Measurements from ENCODE around the gene NRSN2.
"Not testable (repeated sequence)": the region's sequence is repeated elsewhere in the genome, so short reads cannot be mapped to it uniquely, and the experiment has no call there.

The NRSN2 gene

DNA sequence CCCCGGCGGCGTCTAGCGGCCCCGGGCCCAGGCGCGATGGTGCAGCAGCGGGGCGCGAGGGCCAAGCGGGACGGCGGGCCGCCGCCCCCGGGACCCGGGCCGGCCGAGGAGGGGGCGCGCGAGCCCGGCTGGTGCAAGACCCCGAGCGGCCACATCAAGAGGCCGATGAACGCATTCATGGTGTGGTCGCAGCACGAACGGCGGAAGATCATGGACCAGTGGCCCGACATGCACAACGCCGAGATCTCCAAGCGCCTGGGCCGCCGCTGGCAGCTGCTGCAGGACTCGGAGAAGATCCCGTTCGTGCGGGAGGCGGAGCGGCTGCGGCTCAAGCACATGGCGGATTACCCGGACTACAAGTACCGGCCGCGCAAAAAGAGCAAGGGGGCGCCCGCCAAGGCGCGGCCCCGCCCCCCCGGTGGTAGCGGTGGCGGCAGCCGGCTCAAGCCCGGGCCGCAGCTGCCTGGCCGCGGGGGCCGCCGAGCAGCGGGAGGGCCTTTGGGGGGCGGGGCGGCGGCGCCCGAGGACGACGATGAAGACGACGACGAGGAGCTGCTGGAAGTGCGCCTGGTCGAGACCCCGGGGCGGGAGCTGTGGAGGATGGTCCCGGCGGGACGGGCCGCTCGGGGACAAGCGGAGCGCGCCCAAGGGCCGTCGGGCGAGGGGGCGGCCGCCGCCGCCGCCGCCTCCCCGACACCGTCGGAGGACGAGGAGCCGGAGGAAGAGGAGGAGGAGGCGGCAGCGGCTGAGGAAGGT is 20.8 kb upstream of the NRSN2 start:
- no peak for FAIRE-seq

DNA sequence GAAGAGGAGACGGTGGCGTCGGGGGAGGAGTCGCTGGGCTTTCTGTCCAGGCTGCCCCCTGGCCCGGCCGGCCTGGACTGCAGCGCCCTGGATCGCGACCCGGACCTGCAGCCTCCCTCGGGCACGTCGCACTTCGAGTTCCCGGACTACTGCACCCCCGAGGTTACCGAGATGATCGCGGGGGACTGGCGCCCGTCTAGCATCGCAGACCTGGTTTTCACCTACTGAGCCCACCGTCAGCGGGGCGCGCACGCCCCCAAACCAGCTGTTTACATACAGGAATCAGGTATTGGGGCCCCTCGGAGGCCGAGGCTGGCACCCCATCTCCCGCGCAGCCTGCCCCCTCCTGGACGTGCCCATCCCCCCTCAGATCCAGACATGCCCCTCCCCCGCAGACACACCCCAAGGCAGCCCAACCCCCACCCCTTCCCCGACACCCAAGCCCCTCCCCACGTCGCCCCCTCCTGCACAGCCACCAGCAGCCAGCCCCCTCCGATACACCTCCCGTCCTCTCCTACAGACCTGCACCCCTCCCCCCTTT is 20.2 kb upstream of the NRSN2 start:
- no peak for FAIRE-seq

DNA sequence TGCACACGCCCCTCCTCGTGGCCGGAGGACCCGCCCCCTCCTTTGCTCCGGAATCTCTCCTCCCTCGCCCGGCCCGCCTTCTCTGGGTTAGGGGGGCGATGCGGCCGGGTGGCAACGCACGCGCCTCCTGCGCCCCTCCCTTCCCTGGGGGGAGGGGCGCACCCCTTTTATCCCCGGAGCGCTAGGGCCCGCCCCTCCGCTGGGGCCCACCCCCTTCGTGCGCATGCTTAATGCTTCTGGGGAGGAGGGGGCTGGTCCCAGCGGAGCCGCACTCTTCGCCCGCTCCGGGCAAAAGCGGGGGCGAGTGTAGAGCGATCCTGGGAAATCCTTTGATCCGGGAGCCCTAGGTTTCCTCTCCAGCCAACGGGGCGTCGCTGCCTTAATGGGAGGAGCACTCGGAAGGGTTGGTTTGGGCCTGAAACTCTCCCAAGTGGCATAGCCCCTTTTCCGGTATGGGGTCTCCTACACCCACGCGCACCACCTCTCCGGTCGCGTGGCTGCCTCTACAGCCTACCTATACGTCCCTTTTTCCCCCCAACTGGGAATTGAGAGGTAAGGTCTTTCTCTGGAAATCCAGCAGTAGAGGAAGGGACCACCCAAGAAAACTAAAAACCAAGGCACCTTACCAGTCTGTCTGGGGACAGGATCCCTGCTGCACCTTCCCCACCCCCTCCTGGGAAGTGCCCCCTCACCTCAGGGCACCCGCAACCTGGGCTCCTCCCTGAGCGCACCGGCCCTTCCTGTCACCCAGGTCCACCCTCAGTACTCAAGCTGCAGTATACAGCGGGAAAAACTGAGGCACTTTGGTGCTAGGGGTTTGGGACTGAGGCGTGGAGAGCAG is 19.5 kb upstream of the NRSN2 start:
- FAIRE-seq, result no peak

DNA sequence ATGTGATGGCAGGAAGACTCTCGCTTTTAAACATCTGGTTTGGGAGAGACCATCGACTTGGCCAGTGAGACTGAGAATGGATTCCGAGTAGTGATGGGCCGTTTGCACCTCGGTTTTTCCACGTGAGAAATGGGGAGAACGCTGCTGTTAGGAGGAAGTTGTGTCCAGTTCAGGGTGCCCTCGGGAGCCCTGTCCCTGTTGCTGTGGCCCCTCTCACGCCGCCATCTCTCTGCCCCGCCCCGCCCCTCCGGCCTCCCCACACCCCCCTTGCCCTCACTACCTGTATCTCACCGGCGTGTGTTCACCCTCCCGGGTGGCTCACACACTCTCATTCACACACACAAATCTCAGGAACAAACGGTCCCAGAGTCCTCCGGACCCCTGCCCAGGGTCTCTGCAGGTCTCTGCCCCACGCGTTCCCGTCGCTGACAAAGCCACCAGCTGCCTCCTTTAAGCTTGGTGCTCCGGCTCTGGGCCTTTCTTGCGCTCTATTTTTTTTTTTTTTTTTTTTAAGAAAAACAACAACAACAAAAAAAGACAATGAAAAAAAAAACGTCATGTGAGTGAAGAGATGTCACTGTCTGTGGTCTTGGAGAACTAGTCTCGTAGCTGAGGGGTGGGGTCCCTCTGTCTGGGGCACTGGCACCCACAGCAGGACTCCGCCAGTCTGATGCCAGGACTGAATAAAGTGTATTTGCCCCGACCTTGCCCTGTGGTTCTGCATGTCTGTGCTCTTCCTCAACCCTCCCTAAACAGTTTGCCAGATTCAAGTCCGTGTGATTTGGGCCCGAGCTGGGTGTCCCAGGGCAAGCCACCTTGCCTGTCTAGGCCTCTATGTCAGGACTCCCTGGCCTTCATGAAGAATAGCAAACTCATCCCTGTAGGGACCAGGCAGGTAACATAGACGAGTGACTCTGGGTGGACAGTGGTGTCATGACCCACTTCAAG is 18.6 kb upstream of the NRSN2 start:
- no peak for FAIRE-seq

DNA sequence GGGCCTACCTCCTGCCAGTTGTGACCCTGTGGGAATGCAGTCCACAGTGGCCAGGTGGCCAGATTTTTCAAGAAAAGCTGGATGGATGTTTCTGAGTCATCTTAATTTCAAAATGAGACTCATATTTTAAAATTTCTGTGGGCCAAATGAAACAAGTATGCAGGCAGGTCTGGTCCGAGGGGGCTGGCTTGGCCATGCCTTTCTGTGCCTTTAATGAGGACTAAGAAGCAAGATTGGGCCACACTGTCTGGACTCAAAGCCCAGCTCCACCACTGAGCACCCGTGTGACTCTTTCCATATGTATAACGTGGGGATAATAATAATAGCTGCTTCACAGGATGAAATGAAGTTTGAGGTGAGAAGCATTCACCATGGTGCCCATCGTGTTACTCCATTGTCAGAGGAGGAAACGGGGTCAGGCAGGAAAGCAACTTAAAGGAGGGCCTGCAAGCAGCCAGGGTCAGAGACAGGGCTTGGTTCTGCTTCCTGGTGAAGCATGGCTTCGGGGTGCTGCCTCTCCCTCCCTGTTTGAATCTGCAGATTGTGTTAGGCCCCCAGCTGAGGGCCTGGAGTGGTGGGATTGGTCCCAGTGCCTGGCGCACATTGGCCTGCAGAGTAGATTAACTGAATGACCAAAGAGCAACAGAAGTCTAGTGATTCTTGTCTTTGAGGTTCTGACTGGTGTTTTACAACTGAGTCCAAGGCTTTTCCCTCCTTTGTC is 17.8 kb upstream of the NRSN2 start:
- FAIRE-seq, result no peak

DNA sequence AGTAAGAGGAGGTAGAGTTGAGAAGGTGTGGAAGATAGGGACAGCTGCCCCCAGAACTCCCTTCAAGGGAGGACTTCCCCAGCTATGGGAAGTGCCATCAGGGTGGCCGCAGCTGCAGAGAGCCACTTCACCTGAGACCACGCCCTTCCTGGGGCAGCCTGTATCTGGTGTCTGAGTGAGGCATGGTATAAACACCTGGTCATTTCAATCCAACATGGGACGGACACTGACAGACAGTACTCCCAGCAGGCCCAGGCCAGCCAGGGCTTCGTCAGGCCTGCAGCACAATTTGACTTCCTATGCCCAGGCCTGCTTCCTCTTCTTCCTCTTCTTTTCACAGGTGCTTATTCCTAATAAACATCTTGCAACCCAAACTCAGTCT is 17.1 kb upstream of the NRSN2 start:
- no peak for FAIRE-seq

DNA sequence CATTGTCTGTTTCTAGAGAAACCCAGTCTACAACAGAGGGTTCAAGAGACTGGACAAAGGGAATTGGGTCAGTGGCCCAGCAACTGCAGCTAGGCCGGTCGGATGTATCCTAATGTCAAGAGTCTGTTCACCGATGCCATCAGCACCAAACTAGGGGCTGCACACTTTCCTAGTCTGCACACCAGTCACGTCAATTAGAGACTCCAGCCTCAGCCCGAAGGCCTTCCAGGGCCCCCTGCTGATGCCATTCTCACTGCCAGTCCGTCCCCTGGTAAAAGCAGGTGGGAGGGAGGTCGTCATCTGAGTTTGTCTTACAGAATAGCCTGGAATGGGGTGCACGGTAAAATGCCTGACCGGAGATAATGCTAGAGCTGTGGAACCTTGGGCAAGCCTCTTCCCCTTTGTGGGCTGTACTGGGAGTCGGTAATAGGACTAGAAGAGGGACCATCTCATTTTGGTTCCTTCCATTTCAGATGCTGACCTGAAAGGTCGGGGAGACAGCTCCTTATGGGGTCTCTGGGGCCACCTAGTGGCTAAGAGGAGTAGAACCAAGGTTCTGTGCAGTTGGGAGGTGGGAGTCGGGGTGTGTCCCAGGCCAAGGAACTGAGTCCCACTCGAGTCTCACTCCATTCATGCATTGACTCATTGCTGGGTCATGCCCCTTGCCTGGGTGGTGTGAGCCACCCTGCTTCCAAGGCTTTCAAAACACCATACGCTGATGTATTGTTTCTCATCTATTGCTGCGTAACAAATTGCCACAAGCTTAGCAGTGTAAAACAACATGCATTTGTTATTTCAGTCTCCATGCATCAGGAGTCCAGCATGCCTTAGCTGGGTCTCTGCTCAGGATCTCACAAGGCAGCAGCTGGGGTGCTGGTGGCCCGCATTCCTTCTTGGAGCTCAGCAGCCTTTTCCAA is 16.4 kb upstream of the NRSN2 start:
- no peak for FAIRE-seq

DNA sequence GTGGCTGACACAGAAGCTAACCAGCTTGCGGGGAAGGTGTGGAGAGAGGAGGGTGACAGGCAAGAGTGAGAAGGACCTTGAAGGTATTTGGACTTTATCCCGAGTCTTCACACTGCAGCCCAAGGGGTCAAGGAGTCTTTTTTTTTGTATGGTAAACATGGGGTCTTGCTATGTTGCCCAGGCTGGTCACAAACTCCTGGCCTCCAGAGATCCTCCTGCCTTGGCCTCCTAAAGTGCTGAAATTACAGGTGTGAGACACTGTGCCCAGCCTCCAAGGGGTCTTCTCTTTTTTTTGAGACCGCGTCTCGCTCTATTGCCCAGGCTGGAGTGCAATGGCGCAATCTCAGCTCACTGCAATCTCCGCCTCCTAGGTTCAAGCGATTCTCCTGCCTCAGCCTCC is 12.3 kb upstream of the NRSN2 start:
- no peak for FAIRE-seq

DNA sequence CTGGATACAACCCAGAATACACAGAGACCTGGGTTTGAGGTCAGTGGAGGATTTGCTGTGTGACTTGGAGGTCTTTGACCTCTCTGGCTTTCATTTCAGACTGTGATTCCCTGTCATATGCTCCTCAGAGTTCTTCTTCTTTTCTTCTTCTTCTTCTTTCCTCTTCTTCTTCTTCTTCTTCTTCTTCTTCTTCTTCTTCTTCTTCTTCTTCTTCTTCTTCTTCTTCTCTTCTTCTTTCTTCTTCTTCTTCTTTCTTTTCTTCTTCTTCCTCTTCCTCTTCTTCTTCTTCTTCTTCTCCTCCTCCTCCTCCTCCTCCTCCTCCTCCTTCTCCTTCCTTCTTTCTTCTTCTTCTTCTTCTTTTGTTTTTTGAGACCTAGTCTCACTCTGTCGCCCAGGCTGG is 10.9 kb upstream of the NRSN2 start:
- not testable (repeated sequence) for FAIRE-seq

DNA sequence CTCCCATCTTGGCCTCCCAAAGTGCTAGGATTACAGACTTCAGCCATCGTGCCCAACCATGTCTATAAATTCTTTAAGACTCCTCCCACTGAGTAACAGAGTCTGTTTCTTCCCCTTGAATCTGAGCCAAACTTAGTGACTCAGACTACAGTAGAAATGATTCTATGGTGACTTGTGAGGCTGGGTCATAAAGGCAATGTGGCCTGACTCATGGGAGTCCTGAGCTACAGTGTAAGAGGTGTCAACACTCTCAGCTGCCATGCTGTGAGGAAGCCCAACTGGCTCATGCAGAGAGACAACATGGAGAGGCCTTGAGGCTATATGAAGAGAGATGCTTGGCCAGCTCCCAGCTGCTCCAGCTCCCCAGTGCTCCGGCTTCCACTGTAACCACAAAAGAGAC is 5.2 kb upstream of the NRSN2 start:
- no peak for FAIRE-seq

DNA sequence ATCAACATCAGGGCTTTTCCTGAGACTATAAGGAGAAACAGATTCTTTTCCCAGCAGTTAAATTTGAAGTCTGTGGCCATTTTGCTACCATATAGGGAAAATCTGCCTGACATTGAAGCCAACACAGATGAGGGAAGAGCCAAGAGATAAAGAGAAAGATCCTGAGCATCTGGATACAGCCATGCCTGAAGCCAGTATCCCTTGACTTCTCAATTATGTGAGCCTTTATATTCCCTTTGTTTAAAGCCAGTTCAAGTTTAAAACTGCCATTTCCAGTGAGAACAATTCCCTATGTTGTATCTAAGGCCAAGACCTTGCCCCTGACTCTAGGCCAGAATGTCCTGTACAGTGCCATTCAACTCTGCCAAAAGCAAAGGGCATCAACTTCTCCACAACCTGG is 3.8 kb upstream of the NRSN2 start:
- FAIRE-seq, result no peak

DNA sequence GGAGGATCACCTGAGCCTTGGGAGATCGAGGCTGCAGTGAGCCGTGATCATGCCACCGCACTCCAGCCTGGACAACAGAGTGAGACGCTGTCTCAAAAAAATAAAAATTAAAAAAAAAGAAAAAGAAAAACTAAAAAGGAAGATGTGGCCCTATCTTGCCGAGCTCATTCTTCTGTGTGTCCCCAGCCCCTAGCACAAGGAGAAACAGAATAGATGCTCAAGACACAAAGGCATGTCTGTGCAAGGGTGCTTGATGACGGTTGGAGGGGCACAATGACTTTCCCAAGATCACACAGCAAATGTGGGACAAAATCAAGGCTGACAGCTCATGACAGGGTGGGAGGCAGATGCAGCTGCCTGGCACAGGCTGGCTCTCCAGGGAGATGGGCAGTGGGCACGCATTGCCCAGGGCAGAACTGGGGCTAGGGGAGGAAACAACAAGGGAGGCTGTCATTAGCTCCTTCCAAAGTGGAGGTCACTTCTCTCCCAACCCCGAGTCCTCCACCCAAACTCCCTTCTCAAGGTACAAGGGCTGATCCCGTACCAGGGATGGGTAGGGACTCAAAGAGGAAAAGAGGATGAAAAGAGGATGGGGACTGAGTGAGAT is 775 bp upstream of the NRSN2 start:
- FAIRE-seq, result no peak

DNA sequence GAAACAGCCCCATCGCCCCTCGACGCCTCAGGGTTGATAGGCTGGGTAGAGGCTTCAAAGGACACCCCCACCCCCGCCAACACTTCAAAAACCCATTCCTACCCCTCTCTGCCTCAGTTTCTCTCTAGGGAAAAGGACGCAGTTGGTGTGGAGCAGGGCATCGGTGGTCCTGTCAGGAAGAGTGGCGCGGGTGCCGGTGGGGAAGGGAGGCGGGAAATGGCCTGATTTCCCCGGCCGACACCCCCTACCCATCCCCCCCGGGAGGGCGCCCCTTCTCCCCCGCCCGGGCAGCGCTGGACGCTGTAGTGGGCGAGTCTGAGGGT is 367 bp downstream of the NRSN2 start:
- no peak for FAIRE-seq

DNA sequence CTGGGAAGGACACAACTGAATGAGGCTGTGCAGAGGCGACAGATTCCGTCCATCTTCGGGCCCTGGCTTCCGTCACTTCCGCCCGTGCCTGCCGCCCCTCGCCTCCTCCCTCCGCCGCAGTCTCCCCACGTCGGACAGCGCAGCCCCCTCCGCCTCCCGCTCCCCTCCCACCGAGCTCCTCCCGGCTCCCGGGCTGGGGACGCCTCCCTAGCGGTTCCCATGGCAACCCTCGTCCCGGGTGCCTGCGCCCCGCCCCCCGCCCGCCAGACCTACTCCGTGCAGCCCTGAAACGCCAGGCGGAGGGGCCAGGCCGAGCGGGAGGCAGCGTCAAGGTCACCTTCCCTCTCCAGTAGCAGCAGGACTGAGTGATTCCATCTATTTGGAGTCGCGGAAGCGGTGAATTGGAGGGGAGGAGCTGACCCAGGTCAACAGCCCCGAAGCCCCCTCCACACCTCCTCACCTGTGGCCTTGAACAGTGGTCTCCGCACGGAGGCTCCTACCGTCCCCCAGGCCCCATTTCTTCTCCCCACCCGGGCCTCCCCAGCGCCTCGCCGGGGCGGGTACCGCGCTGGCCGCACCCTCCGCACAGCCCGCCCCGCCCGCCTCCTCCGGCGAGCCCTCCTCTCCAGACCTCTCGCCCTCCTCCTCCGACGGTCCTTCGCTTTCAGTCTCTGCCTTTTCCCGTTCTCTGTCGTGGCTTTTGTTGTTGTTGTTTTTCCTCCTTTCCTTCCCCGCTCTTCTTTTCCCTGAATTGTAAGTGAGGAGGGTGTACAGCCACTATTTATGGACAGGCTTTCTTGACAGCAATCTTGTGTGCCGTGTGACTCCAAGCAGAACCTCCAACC is 951 bp downstream of the NRSN2 start:
- FAIRE-seq, result no peak

DNA sequence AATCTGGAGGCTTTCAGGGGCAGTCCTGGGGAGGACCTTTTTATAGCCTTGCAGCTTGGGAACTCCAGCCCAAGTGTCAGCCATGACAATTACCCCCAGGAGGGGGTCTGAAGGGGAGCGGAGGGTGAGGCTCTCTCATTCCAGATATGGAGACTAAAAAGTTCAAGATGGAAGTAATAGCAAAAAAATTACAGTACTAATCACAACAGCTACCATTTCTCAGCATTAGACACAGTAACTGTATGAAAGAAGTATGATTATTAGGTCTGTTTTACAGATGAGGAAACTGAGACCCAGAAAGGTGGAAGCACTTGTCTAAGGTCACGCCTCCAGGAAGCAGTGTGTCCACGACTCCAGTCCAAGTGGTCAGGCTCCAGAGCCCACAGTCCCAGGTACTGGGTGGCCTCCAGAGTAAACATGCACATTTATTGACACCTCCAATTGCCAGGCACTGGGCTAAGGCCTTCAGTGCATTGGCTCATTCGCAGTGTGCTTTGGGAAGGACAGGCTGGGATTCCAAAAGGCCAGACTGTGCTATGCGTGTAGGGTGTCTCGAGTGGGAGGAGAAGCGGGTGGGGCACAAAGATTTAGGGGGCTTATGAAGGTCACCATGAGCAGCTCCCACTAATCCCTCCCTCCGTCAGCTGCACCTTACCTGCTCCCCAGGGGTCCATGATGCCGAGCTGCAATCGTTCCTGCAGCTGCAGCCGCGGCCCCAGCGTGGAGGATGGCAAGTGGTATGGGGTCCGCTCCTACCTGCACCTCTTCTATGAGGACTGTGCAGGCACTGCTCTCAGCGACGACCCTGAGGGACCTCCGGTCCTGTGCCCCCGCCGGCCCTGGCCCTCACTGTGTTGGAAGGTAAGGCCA is 2.3 kb downstream of the NRSN2 start:
- no peak for FAIRE-seq

DNA sequence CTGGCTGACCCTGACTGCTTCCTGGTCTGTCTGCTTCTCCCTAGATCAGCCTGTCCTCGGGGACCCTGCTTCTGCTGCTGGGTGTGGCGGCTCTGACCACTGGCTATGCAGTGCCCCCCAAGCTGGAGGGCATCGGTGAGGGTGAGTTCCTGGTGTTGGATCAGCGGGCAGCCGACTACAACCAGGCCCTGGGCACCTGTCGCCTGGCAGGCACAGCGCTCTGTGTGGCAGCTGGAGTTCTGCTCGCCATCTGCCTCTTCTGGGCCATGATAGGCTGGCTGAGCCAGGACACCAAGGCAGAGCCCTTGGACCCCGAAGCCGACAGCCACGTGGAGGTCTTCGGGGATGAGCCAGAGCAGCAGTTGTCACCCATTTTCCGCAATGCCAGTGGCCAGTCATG is 6.3 kb downstream of the NRSN2 start:
- FAIRE-seq, result no peak

DNA sequence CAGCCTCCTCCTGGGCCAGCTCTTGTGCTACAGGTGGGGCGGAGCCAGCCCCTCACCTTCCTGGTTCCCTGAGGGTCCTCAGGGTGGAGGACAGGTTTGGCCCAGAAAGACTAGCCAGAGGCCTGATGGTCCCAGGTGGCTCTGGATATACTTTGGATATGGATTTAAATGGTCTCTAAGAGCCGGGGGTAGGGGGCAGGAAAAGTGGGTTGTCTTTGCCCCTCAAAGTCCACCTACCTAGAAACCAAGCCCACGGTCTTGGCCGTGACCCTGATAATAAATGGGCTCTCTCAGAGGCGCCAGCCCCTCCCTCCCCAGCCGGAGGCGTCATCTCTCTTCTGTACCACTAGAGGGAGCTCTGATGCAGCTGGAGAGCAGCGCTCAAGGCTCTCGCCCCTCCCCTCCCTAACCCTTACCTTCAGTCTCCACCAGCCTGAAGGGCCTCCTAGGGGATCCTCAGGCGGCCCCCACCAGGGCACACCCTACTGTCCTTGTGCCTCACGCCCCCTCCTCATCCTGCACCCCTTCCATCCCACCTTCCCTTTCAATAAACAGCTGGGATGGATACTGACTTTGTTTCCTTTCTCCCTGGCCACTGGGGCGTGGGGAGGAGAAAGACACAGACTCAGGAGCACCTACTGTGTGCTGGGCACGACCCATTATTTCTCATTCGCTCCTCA is 7.5 kb downstream of the NRSN2 start:
- FAIRE-seq, result peak; percentile 70

DNA sequence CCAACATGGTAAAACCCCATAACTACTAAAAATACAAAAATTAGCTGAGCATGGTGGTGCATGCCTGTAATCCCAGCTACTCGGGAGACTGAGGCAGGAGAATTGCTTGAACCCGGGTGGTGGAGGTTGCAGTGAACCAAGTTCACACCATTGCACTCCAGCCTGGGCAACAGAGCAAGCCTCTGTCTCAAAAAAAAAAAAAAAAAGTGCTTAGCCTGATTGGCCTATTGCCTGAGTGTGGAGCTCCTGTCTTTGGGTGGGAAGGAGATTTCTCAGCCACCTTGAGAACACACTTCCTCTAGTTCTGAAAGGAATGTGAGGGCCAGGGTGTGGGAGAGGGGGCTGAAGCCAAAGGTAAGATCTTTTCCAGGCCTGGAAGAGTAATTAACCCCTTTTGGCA is 9.2 kb downstream of the NRSN2 start:
- not testable (repeated sequence) for FAIRE-seq
